Calu3 (cell line): ENCODE results near the gene TKFC. TPM values are rescaled to one million over a fixed set of nuclear protein-coding genes. Genes with fewer than 3 reads are reported as not detected.

Experiments used
- BruUV-seq: library from RNA; stranded (reverse); fragments of 400-500 nt; replicated peaks from 2 replicates; lab custom pipeline; 2021; lab: Mats Ljungman, UMichigan
- CTCF ChIA-PET: fragments of 300-600 bp; sonication (Branson Sonifier 250); formaldehyde crosslinking; loops from one replicate; lab custom pipeline; 2022; ENCODE audit warnings: antibody characterized with exemption; lab: Charles Lee
- DNase-seq: peaks from one replicate; pipeline ENCODE4 v3.0.0; 2022
- H3K27ac Mint-ChIP-seq: one replicate; pipeline ENCODE4 v1.8.0; 2022; ENCODE audit warnings: mixed read lengths; ENCODE audit not compliant: unreplicated experiment
- H3K27me3 Mint-ChIP-seq: one replicate; pipeline ENCODE4 v1.8.0; 2022; ENCODE audit warnings: mixed read lengths; ENCODE audit not compliant: unreplicated experiment
- H3K36me3 Mint-ChIP-seq: one replicate; pipeline ENCODE4 v1.8.0; 2022; ENCODE audit warnings: mild to moderate bottlenecking, moderate library complexity, mixed read lengths; ENCODE audit not compliant: insufficient read depth, unreplicated experiment
- H3K4me1 Mint-ChIP-seq: one replicate; pipeline ENCODE4 v1.8.0; 2022; ENCODE audit warnings: mild to moderate bottlenecking, low read depth, mixed read lengths; ENCODE audit not compliant: unreplicated experiment
- H3K4me3 Mint-ChIP-seq: one replicate; pipeline ENCODE4 v1.8.0; 2022; ENCODE audit warnings: mild to moderate bottlenecking, low read depth, moderate library complexity, mixed read lengths; ENCODE audit not compliant: unreplicated experiment
- H3K9me3 Mint-ChIP-seq: one replicate; pipeline ENCODE4 v1.8.0; 2022; ENCODE audit warnings: low read depth, mixed read lengths; ENCODE audit not compliant: unreplicated experiment
- CTCF ChIP-seq: fragments of 200-600 bp; IDR thresholded peaks from one replicate; pipeline ENCODE4 v1.8.0; 2022; ENCODE audit warnings: antibody characterized with exemption; ENCODE audit not compliant: unreplicated experiment
- intact Hi-C: fragments of 100-400 bp; cut with micrococcal nuclease; formaldehyde crosslinking; loops from one replicate; pipeline ENCODE4 v1.10.0; 2022; ENCODE audit not compliant: unreplicated experiment
- total RNA-seq: library from RNA; stranded (reverse); gene quantifications from 2 replicates; pipeline ENCODE4 v1.2.3, GENCODE V29; 2022

TKFC gene
- total RNA-seq, 1 experiment from 2014 or later: 61.1 TPM

- no peak for DNase-seq
- peaks cover 10% of the 10 kb centered on the region for H3K36me3 Mint-ChIP-seq
- TF ChIP-seq CTCF: no peak
- intact Hi-C loops: no loop called here
- no peaks in the 10 kb centered on the region for H3K4me1 Mint-ChIP-seq
- H3K4me3 Mint-ChIP-seq: no peak overlapping the region
- BruUV-seq: no TSS peak
- CTCF ChIA-PET: no interaction called here
- no peaks in the 10 kb centered on the region for H3K9me3 Mint-ChIP-seq
- H3K27ac Mint-ChIP-seq: no peak overlapping the region
- H3K27me3 Mint-ChIP-seq: no peaks in the 10 kb centered on the region
These were observed 17.8 kb downstream of the TKFC start for GRCh38 chr11:61350803-61351202.

- DNase-seq: no peak
- no peak overlapping the region for H3K27ac Mint-ChIP-seq
- H3K36me3 Mint-ChIP-seq: peaks cover 5% of the 10 kb centered on the region
- BruUV-seq: no TSS peak
- no peaks in the 10 kb centered on the region for H3K9me3 Mint-ChIP-seq
- no peak for TF ChIP-seq CTCF
- no peak overlapping the region for H3K4me3 Mint-ChIP-seq
- CTCF ChIA-PET: interaction anchor here (1.3 kb wide), 1 partner anchor 10 kb away, joined by 3 read pairs; the partner anchor contains the start of genes CYB561A3 and TMEM138
- no peaks in the 10 kb centered on the region for H3K4me1 Mint-ChIP-seq
- H3K27me3 Mint-ChIP-seq: no peaks in the 10 kb centered on the region
- intact Hi-C loops: no loop called here
These were observed 19.0 kb downstream of the TKFC start for GRCh38 chr11:61352038-61352437.

- no peak for TF ChIP-seq CTCF
- CTCF ChIA-PET: interaction anchor here (1.0 to 1.3 kb wide), 2 partner anchors 9 kb away, joined by 3 read pairs; partner anchors contain the start of genes CYB561A3 and TMEM138
These were observed 20.4 kb downstream of the TKFC start for GRCh38 chr11:61353131-61354067.

GRCh38 chr11:61354208-61354607 lies 21.2 kb downstream of the TKFC start:
- no peak for TF ChIP-seq CTCF
- Mint-ChIP-seq H3K27me3 (no peaks in the 10 kb centered on the region), H3K9me3 (no peaks in the 10 kb centered on the region), H3K4me3 (no peak overlapping the region), H3K36me3 (peaks cover 5% of the 10 kb centered on the region), H3K4me1 (no peaks in the 10 kb centered on the region), H3K27ac (no peak overlapping the region)
- CTCF ChIA-PET: interaction anchor here (1.0 kb wide), 1 partner anchor 8 kb away, joined by 3 read pairs; the partner anchor contains the start of genes CYB561A3 and TMEM138
- intact Hi-C loops: no loop called here
- DNase-seq: no peak
- BruUV-seq: no TSS peak

More at GRCh38 chr11:61353131-61354067, 20.4 kb downstream of the TKFC start:
- no TSS peak for BruUV-seq
- H3K4me1 Mint-ChIP-seq: no peaks in the 10 kb centered on the region
- H3K27me3 Mint-ChIP-seq: no peaks in the 10 kb centered on the region
- intact Hi-C loops: no loop called here
- H3K9me3 Mint-ChIP-seq: no peaks in the 10 kb centered on the region
- DNase-seq: no peak
- H3K27ac Mint-ChIP-seq: no peak overlapping the region
- H3K36me3 Mint-ChIP-seq: peaks cover 5% of the 10 kb centered on the region
- no peak overlapping the region for H3K4me3 Mint-ChIP-seq
